Esophagus squamous epithelium (tissue), 5 donors: ENCODE measurements around the gene SVBP. TPM values are rescaled to one million over a fixed set of nuclear protein-coding genes. Genes with fewer than 3 reads are reported as not detected.

Experiments
- DNase-seq: peaks from one replicate; lab custom pipeline; 2025; lab: John Stamatoyannopoulos, UW
- H3K27ac ChIP-seq, 4 donors: fragments of 200-600 bp; sonication (generic); one replicate each; pipeline ENCODE4 v1.5.1; 2016 to 2019; ENCODE audit warnings: mild to moderate bottlenecking in 1 of 4
- H3K27me3 ChIP-seq, 4 donors: fragments of 200-600 bp; sonication (generic); 1 replicate in 3 of 4; 2 replicates in 1 of 4; pipeline versions ENCODE4 v1.5.1 to v1.6.0; 2017 to 2021; ENCODE audit warnings: antibody characterized with exemption in 1 of 4
- H3K36me3 ChIP-seq, 3 donors: fragments of 200-600 bp; sonication (generic); one replicate each; pipeline ENCODE4 v1.5.1; 2016 to 2019
- H3K4me1 ChIP-seq, 3 donors: fragments of 200-600 bp; sonication (generic); one replicate each; pipeline ENCODE4 v1.5.1; 2017 to 2019
- H3K4me3 ChIP-seq, 4 donors: fragments of 200-600 bp; sonication (generic); 1 replicate in 3 of 4; 2 replicates in 1 of 4; pipeline ENCODE4 v1.5.1; 2016 to 2019; ENCODE audit warnings: mild to moderate bottlenecking in 2 of 4, moderate library complexity in 1 of 4
- H3K9me3 ChIP-seq, 3 donors: fragments of 200-600 bp; sonication (generic); one replicate each; pipeline ENCODE4 v1.5.1; 2016 to 2019
- CTCF ChIP-seq, 6 experiments: fragments of 450-650 bp in 4 of 6; fragments of 200-600 bp in 2 of 6; sonication (generic) in 2 of 6; IDR thresholded peaks; one replicate each; pipeline ENCODE4 v1.5.1; 2016 to 2019; ENCODE audit warnings: antibody characterized with exemption in 6 of 6, mild to moderate bottlenecking in 4 of 6, moderate library complexity in 4 of 6
- POLR2A ChIP-seq, 4 donors: fragments of 450-650 bp; IDR thresholded peaks; one replicate each; pipeline ENCODE4 v1.6.1; 2017; ENCODE audit warnings: antibody characterized with exemption in 4 of 4, mild to moderate bottlenecking in 4 of 4, moderate library complexity in 3 of 4
- WGBS, 2 donors: methylation state at CpG; one replicate each; pipeline ENCODE4 v1.1.5; 2018; 5-methylcytosine and 5-hydroxymethylcytosine counted together
- intact Hi-C: fragments of 100-400 bp; cut with DNase I; formaldehyde crosslinking; loops from one replicate; pipeline ENCODE4 v1.15.0; 2022
- total RNA-seq, 4 donors: library from RNA; depleted of rRNA; stranded (reverse); fragments of >200 nt; gene quantifications; one replicate each; pipeline ENCODE4 v1.1.0, GENCODE V29; 2016
- donor health status: DM: yes; HTN: yes; CAD: no.

The SVBP gene
- total RNA-seq, 4 donors from 2014 or later = 5.8 to 18.3 (median 14.2) TPM

GRCh38 chr1:42853116-42853884 is 36.1 kb upstream of the SVBP start:
- WGBS, 2 donors = 60 to 80% methylated on average over 6 of the region's 6 CpGs
- intact Hi-C loops = no loop called here

GRCh38 chr1:42852608-42852980 is 35.4 kb upstream of the SVBP start:
- H3K36me3 ChIP-seq = peaks cover 4 to 38% (median 8%) of the 10 kb centered on the region in 3 donors
- no peak for TF ChIP-seq CTCF (IDR thresholded peaks at IDR 0.05)
- no peak for TF ChIP-seq POLR2A (IDR thresholded peaks at IDR 0.05)
- DNase-seq = no peak
- 38 to 46% methylated on average over 2 of the region's 2 CpGs for WGBS, 2 donors
- peaks cover 0 to 6% (median 6%) of the 10 kb centered on the region in 3 donors for H3K4me1 ChIP-seq
- no peak overlapping the region for H3K27ac ChIP-seq
- no peaks in the 10 kb centered on the region for H3K27me3 ChIP-seq
- H3K4me3 ChIP-seq = no peak overlapping the region
- intact Hi-C loops = no loop called here
- peaks cover 0 to 23% (median 0%) of the 10 kb centered on the region in 3 donors for H3K9me3 ChIP-seq

More at GRCh38 chr1:42853116-42853884, 36.1 kb upstream of the SVBP start:
- no peaks in the 10 kb centered on the region for H3K27me3 ChIP-seq
- TF ChIP-seq POLR2A (IDR thresholded peaks at IDR 0.05) (no peak), CTCF (IDR thresholded peaks at IDR 0.05) (no peak)
- H3K36me3 ChIP-seq = peaks cover 4 to 38% (median 8%) of the 10 kb centered on the region in 3 donors
- no peak overlapping the region for H3K4me3 ChIP-seq
- H3K9me3 ChIP-seq = peaks cover 0 to 23% (median 0%) of the 10 kb centered on the region in 3 donors
- no peaks in the 10 kb centered on the region for H3K4me1 ChIP-seq
- H3K27ac ChIP-seq = no peak overlapping the region
- no peak for DNase-seq

DNA sequence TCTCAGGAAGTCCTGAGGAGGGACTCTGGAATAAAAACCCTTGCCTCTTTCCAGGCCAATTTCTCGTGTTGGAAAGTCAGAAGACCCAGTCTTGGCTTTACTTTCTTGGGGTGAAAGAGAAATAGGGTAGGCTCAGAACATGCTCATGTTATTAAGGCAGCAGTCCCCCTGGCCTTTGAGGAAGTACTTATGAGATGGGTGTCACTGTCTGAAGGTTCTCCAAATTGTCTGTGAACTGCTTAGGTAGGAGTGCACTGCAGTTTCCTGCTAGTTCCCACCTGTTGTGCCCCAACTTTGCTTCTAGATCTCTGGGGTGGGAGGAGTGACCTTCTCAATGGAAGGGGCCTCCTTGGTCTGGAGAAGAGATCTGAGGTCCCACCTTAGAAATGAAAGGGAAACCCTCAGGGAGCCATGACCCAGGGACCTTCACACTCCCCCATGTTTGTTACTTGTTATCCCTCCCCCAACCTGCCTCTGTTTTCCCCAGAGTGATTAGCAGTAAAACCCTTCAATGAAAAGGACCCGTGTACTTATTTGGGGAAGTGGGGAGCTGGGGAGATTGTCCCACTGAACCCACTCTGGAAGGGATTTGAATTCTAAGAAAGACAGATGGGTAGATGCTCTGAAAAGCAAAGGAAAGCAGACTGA is 34.9 kb upstream of the SVBP start:
- WGBS, 2 donors = 92% methylated on average over 2 of the region's 2 CpGs
- Histone ChIP-seq H3K27ac (no peak overlapping the region), H3K4me1 (peaks cover 4 to 12% (median 11%) of the 10 kb centered on the region in 3 donors), H3K27me3 (no peaks in the 10 kb centered on the region), H3K9me3 (peaks cover 0 to 19% (median 0%) of the 10 kb centered on the region in 3 donors), H3K36me3 (peaks cover 4 to 38% (median 8%) of the 10 kb centered on the region in 3 donors), H3K4me3 (no peak overlapping the region)
- no peak for DNase-seq
- intact Hi-C loops = no loop called here
- no peak for TF ChIP-seq POLR2A (IDR thresholded peaks at IDR 0.05)

- Histone ChIP-seq H3K27ac (no peak overlapping the region), H3K27me3 (no peaks in the 10 kb centered on the region), H3K4me1 (peaks cover 6 to 16% (median 12%) of the 10 kb centered on the region in 3 donors), H3K36me3 (peaks cover 4 to 38% (median 8%) of the 10 kb centered on the region in 3 donors), H3K9me3 (peaks cover 0 to 12% (median 0%) of the 10 kb centered on the region in 3 donors), H3K4me3 (no peak overlapping the region)
- intact Hi-C loops = no loop called here
- 95 to 97% methylated on average over 11 to 13 of the region's 15 CpGs for WGBS, 2 donors
- no peak for TF ChIP-seq POLR2A (IDR thresholded peaks at IDR 0.05)
- no peak for TF ChIP-seq CTCF (IDR thresholded peaks at IDR 0.05)
- no peak for DNase-seq
Measured at GRCh38 chr1:42851420-42851819, 34.2 kb upstream of the SVBP start.

DNA sequence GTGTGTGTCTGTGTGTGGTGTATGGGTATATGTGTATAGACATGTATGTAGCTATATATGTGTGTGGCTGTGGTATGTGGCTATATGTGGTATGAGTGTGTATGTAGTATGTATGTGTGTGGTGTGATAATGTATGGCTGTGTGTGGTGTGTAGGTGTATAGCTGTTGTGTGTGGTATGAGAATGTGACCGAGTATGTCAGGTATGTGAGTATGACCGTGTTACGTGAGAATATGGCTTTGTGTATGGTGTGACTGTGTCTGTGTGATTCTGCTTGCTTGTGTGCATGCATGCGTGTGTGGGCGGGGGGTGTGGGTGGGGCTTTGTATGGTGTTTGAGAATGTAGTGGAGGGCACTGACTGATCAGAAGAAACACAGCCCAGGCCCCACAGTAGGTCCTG is 32.7 kb upstream of the SVBP start:
- Histone ChIP-seq H3K4me3 (no peak overlapping the region), H3K27ac (no peak overlapping the region), H3K4me1 (peaks cover 6 to 24% (median 12%) of the 10 kb centered on the region in 3 donors), H3K36me3 (peaks cover 4 to 38% (median 8%) of the 10 kb centered on the region in 3 donors), H3K9me3 (peaks cover 0 to 8% (median 0%) of the 10 kb centered on the region in 3 donors), H3K27me3 (no peaks in the 10 kb centered on the region)
- TF ChIP-seq CTCF (IDR thresholded peaks at IDR 0.05) (no peak), POLR2A (IDR thresholded peaks at IDR 0.05) (no peak)
- 93 to 100% methylated on average over 4 to 5 of the region's 5 CpGs for WGBS, 2 donors
- intact Hi-C loops = no loop called here
- DNase-seq = no peak
